HG03558 (cell line): Measurements from ENCODE around the gene MSL1.

ENCODE experiments used
- ATAC-seq: cut with Tn5 transposase; IDR thresholded peaks from one replicate; pipeline ENCODE4 v1.9.1; 2021; ENCODE audit warnings: moderate number of reproducible peaks; ENCODE audit not compliant: unreplicated experiment; ENCODE audit errors: extremely low read depth

The MSL1 gene

GRCh38 chr17:40170325-40170724 is 48.6 kb downstream of the MSL1 start:
- ATAC-seq = no peak

- no peak for ATAC-seq
Measured at GRCh38 chr17:40171750-40172149, 50.0 kb downstream of the MSL1 start.

GRCh38 chr17:40173091-40173777 is 51.5 kb downstream of the MSL1 start:
- no peak for ATAC-seq

GRCh38 chr17:40173778-40174135 is 52.0 kb downstream of the MSL1 start:
- no peak for ATAC-seq

GRCh38 chr17:40174514-40174913 is 52.7 kb downstream of the MSL1 start:
- no peak for ATAC-seq

- ATAC-seq = no peak
Measured at GRCh38 chr17:40175928-40176753, 54.4 kb downstream of the MSL1 start.

- no peak for ATAC-seq
Measured at GRCh38 chr17:40176754-40177110, 55.0 kb downstream of the MSL1 start.

GRCh38 chr17:40177275-40177874 is 55.6 kb downstream of the MSL1 start, which contains the start of gene RAPGEFL1:
RAPGEFL1 (plus strand) TSS chr17:40177470; CDS start chr17:40177862, 392 bp downstream.
- no peak for ATAC-seq

GRCh38 chr17:40178021-40178601 is 56.3 kb downstream of the MSL1 start:
- ATAC-seq = no peak

GRCh38 chr17:40178660-40179059 is 56.9 kb downstream of the MSL1 start:
- ATAC-seq = no peak

GRCh38 chr17:40179923-40180659 is 58.3 kb downstream of the MSL1 start:
- no peak for ATAC-seq

- no peak for ATAC-seq
Measured at GRCh38 chr17:40180694-40181093, 58.9 kb downstream of the MSL1 start.

- no peak for ATAC-seq
Measured at GRCh38 chr17:40181205-40181604, 59.4 kb downstream of the MSL1 start.

GRCh38 chr17:40182606-40183005 is 60.8 kb downstream of the MSL1 start:
- ATAC-seq = no peak
